Tibial artery (tissue), 4 donors: ENCODE measurements around the gene ARHGEF1.

Experiments
- DNase-seq, 2 donors: peaks; one replicate each; pipeline ENCODE4 v3.0.0-alpha.2; 2019
- H3K27ac ChIP-seq, 2 donors: fragments of 200-600 bp; sonication (generic) in 1 of 2; 1 replicate in 1 of 2; 2 replicates in 1 of 2; pipeline ENCODE4 v1.5.1; 2018 to 2019; ENCODE audit warnings: mild to moderate bottlenecking in 1 of 2
- H3K27me3 ChIP-seq, 2 donors: fragments of 200-600 bp; sonication (generic) in 1 of 2; one replicate each; pipeline versions ENCODE4 v1.5.1 to v1.6.0; 2016 to 2019
- H3K36me3 ChIP-seq, 3 donors: fragments of 200-600 bp; sonication (generic) in 2 of 3; one replicate each; pipeline ENCODE4 v1.5.1; 2016 to 2019; ENCODE audit warnings: mild to moderate bottlenecking in 2 of 3
- H3K4me1 ChIP-seq, 4 donors: fragments of 200-600 bp; sonication (generic) in 2 of 4; 1 replicate in 3 of 4; 2 replicates in 1 of 4; pipeline ENCODE4 v1.5.1; 2016 to 2019
- H3K4me3 ChIP-seq, 2 donors: fragments of 200-600 bp; sonication (generic) in 1 of 2; 1 replicate in 1 of 2; 2 replicates in 1 of 2; pipeline ENCODE4 v1.5.1; 2018 to 2019; ENCODE audit warnings: mild to moderate bottlenecking in 2 of 2
- H3K9me3 ChIP-seq, 3 donors: fragments of 200-600 bp; sonication (generic) in 1 of 3; one replicate each; pipeline ENCODE4 v1.5.1; 2016 to 2019
- intact Hi-C: fragments of 100-400 bp; cut with DNase I; formaldehyde crosslinking; loops from one replicate; pipeline ENCODE4 v1.15.0; 2023; ENCODE audit warnings: low total_unique reads
- TF ChIP-seq, protein P1 (sequence below), 2 experiments: fragments of 200-600 bp in 1 of 2; fragments of 450-650 bp in 1 of 2; IDR thresholded peaks; one replicate each; pipeline ENCODE4 v1.5.1; 2017 to 2019; ENCODE audit warnings: antibody characterized with exemption in 2 of 2, mild to moderate bottlenecking in 1 of 2, moderate library complexity in 1 of 2

The ARHGEF1 gene

DNA sequence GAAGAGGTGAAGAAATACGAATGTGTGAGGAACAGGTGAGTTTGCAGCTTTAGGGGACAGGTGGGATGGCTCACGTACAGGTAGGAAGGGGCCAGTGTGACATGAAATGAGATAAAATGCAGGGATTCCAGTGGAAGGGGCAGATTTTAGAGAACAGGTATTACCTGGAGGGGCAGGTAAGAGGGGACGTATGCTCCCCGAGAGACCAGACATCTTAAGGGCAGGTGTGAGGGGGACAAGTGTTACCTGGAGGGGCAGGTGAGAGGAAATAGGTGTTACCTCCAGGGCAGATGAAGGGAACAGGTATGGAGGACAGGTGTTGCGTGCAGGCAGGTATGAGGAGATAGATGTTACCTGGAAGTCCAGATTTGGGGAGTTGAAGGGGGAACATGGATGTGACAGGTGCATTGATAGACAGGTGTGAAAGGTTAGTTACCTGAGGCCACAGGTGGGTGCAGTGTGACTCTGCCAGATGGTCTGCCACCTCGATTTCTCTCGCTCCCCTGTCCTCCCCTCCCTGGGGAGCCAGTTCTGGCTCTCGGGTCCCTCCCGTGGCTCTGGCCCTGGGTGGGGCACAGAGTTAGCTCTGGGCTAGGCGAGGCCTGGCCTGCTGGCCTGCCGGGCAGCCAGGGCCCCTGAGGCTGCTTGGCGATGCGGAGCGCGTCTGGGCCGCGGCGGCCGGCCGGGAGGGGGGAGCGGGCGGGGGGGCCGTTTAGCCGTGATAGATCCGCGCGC lies 43.2 kb downstream of the ARHGEF1 start:
- Histone ChIP-seq H3K27ac (no peak overlapping the region), H3K4me3 (no peak overlapping the region), H3K36me3 (no peaks in the 10 kb centered on the region), H3K4me1 (peaks cover 0 to 16% (median 15%) of the 10 kb centered on the region in 4 donors), H3K27me3 (peaks cover 8 to 97% of the 10 kb centered on the region in 2 donors), H3K9me3 (no peaks in the 10 kb centered on the region)
- intact Hi-C loops = no loop called here
- TF ChIP-seq, protein P1, sequence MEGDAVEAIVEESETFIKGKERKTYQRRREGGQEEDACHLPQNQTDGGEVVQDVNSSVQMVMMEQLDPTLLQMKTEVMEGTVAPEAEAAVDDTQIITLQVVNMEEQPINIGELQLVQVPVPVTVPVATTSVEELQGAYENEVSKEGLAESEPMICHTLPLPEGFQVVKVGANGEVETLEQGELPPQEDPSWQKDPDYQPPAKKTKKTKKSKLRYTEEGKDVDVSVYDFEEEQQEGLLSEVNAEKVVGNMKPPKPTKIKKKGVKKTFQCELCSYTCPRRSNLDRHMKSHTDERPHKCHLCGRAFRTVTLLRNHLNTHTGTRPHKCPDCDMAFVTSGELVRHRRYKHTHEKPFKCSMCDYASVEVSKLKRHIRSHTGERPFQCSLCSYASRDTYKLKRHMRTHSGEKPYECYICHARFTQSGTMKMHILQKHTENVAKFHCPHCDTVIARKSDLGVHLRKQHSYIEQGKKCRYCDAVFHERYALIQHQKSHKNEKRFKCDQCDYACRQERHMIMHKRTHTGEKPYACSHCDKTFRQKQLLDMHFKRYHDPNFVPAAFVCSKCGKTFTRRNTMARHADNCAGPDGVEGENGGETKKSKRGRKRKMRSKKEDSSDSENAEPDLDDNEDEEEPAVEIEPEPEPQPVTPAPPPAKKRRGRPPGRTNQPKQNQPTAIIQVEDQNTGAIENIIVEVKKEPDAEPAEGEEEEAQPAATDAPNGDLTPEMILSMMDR (IDR thresholded peaks at IDR 0.05) = no peak
- no peak for DNase-seq

DNA sequence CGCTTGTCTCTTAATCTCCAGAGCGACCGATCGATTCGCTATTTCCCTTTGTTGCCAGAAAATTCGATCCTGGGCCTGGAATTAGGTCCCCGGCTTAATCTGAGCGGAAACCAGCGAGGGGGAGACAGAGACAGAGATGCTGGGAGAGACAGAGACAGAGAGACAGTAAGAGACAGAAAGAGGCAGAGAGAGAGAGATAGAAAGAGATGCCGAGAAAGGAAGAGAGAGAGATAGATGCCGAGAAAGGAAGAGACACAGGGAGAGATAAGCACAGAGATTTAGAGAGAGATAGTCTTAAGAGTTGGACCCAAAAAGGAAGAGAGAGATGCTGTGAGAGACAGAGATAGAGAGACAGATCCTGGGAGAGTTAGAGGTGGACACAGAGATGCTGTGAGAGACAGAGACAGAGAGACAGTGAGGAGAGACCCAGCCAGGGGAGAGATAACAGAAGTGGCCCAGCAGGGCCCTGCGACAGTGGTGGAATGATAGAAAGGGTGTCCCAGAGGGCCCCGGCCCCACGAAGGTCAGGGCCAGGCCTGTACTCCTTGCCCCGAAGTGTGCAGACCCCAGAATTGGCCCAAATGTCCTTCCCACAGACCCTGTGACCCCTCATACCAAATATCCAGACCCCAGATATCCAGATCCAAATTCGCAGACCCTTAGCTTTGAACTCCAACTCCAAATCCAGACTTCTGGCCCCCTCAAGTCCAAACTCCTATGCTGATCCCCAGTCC lies 43.9 kb downstream of the ARHGEF1 start:
- no peak for DNase-seq
- Histone ChIP-seq H3K4me3 (no peak overlapping the region), H3K27me3 (peaks cover 8 to 97% of the 10 kb centered on the region in 2 donors), H3K4me1 (peaks cover 0 to 16% (median 15%) of the 10 kb centered on the region in 4 donors), H3K27ac (no peak overlapping the region), H3K36me3 (no peaks in the 10 kb centered on the region), H3K9me3 (no peaks in the 10 kb centered on the region)
- intact Hi-C loops = no loop called here
- TF ChIP-seq, protein P1 (IDR thresholded peaks at IDR 0.05) = no peak

DNA sequence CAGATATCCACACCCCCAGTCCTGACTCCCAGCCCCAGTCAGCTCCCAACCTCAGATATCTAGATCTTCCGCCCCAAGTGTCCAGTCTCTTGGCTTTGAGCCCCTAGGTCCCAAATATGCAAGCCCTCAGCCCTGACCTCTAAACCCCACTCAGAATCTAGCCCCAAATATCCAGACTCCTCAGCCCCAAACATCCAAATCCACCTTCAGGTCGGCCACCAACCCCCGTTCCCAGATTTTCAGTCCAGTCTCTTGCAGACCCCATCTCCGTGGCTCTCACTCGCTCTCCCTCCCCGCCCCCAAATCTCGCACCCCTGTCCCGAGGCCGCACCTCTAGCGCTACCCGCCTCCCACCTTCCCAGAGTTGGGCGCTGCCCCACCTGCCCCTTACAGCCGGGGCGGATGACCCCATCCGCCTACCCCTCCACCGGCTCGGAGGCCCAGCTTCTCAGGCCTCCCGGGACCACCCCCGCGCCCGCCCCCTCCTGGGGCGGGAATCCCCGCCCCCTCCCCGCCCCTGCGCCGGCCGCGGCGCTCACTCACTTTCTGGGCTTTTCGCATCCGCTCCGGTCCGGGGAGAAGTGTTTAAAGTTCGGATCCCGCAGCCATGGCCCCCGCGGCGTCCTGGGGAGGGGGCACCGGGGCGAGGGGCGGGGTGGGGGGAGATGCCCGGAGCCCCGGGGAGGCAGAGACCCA lies 44.7 kb downstream of the ARHGEF1 start:
- Histone ChIP-seq H3K36me3 (no peaks in the 10 kb centered on the region), H3K9me3 (no peaks in the 10 kb centered on the region), H3K4me3 (peak overlapping the region in 1 of 2 donors; percentile 43), H3K4me1 (peaks cover 0 to 16% (median 15%) of the 10 kb centered on the region in 4 donors), H3K27ac (no peak overlapping the region), H3K27me3 (peaks cover 7 to 99% of the 10 kb centered on the region in 2 donors)
- intact Hi-C loops = no loop called here
- no peak for DNase-seq
- TF ChIP-seq, protein P1 (IDR thresholded peaks at IDR 0.05) = no peak

GRCh38 chr19:41928221-41928683 lies 45.3 kb downstream of the ARHGEF1 start, which contains the start of gene ERFL:
ERFL (minus strand) TSS chr19:41928449; CDS start chr19:41912919, 15,530 bp downstream.
- H3K4me3 ChIP-seq = peak within 1 kb of the TSS; percentile 1 to 43
- intact Hi-C loops = no loop called here
- H3K36me3 ChIP-seq = no peaks in the 10 kb centered on the region
- no peak within 1 kb of the TSS for H3K27ac ChIP-seq
- DNase-seq = no peak
- TF ChIP-seq, protein P1 (IDR thresholded peaks at IDR 0.05) = no peak
- H3K9me3 ChIP-seq = no peaks in the 10 kb centered on the region
- peaks cover 6 to 98% of the 10 kb centered on the region in 2 donors for H3K27me3 ChIP-seq
- H3K4me1 ChIP-seq = peaks cover 0 to 20% (median 16%) of the 10 kb centered on the region in 4 donors

DNA sequence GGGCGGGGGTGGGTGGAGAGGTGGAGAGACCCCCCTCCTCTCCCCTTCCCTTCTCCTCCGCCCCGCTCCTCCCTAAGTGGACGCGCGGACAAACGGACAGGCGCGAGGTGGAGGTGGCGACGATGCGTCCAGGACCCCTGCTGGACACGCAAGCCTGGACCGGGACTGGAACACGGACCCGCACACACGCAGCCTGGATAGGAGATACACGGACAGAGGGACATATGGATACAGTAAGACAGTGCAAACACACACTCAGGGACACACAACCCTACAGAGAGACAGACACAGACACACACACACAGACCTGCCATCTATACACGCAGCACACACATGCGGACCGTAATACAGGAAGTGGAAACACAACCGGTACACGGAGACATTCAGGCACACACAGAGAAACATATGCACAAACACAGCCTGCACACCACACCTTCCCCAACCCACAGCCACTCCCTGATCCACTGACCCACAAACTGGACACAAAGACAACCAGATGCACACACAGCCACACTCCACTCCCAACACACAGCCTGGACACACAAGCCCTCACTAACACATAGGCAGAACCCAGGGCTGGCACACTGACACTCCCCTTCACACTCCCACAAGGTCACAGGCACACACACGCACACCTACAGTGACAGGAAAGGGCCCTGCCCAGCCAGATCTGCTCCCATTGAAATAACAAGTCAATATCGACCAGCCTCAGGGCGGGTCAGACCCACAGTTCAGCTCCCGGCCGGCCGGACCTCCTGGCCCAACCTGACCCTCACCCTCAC lies 46.0 kb downstream of the ARHGEF1 start:
- H3K4me1 ChIP-seq = peaks cover 0 to 20% (median 16%) of the 10 kb centered on the region in 4 donors
- TF ChIP-seq, protein P1 (IDR thresholded peaks at IDR 0.05) = no peak
- H3K27ac ChIP-seq = no peak overlapping the region
- H3K27me3 ChIP-seq = peaks cover 6 to 99% of the 10 kb centered on the region in 2 donors
- no peaks in the 10 kb centered on the region for H3K9me3 ChIP-seq
- no peak for DNase-seq
- intact Hi-C loops = no loop called here
- peak overlapping the region; percentile 1 to 43 for H3K4me3 ChIP-seq
- H3K36me3 ChIP-seq = no peaks in the 10 kb centered on the region
